Liver (tissue), 9 donors: ENCODE measurements around the gene ZNF607. TPM values are rescaled to one million over a fixed set of nuclear protein-coding genes. Genes with fewer than 3 reads are reported as not detected.
A peak's percentile ranks its signal among the peaks of the same experiment; 100 is the strongest.

Experiments used
- DNase-seq: peaks from one replicate; pipeline ENCODE4 v3.0.0-alpha.2; 2017; ENCODE audit warnings: low spot score
- H3K27ac ChIP-seq, 2 donors: one replicate each; pipeline ENCODE4 v1.7.0; 2013; ENCODE audit warnings: inconsistent platforms in 2 of 2, low read length in 2 of 2, control low read depth in 1 of 2, low read depth in 1 of 2, mild to moderate bottlenecking in 1 of 2
- H3K27me3 ChIP-seq, 4 donors: one replicate each; pipeline versions ENCODE4 v1.6.1 to v1.7.0; 2013; ENCODE audit warnings: low read length in 3 of 4, inconsistent platforms in 1 of 4, mild to moderate bottlenecking in 1 of 4, moderate library complexity in 1 of 4; ENCODE audit not compliant: control insufficient read depth in 4 of 4, insufficient read depth in 4 of 4
- H3K36me3 ChIP-seq, 4 donors: one replicate each; pipeline versions ENCODE4 v1.6.1 to v1.7.0; 2013; ENCODE audit warnings: low read length in 3 of 4, mild to moderate bottlenecking in 3 of 4, low read depth in 1 of 4, moderate library complexity in 1 of 4; ENCODE audit not compliant: control insufficient read depth in 4 of 4, insufficient read depth in 3 of 4
- H3K4me1 ChIP-seq, 4 donors: one replicate each; pipeline versions ENCODE4 v1.6.1 to v1.7.0; 2013; ENCODE audit warnings: low read length in 3 of 4, mild to moderate bottlenecking in 3 of 4, moderate library complexity in 1 of 4; ENCODE audit not compliant: control insufficient read depth in 4 of 4, insufficient read depth in 4 of 4
- H3K4me3 ChIP-seq, 3 donors: one replicate each; pipeline versions ENCODE4 v1.6.1 to v1.7.0; 2013; ENCODE audit warnings: low read length in 3 of 3, control low read depth in 1 of 3, low read depth in 1 of 3, mild to moderate bottlenecking in 1 of 3
- H3K9ac ChIP-seq, 2 donors: one replicate each; pipeline ENCODE4 v1.7.0; 2013; ENCODE audit warnings: low read length in 2 of 2, mild to moderate bottlenecking in 2 of 2, moderate library complexity in 2 of 2, control low read depth in 1 of 2, low read depth in 1 of 2
- H3K9me3 ChIP-seq, 4 donors: one replicate each; pipeline versions ENCODE4 v1.6.1 to v1.7.0; 2013; ENCODE audit warnings: low read length in 3 of 4; ENCODE audit not compliant: control insufficient read depth in 4 of 4
- CTCF ChIP-seq: fragments of 150-350 bp; IDR thresholded peaks from 2 replicates; pipeline ENCODE4 v1.5.1; 2017; ENCODE audit warnings: improper control_type of control experiment, low read depth, low read length; ENCODE audit not compliant: missing input control
- EGR1 ChIP-seq, 2 donors: IDR thresholded peaks; 2 replicates each; pipeline ENCODE4 v1.6.1; 2016 to 2018; ENCODE audit warnings: antibody characterized with exemption in 2 of 2, low read depth in 2 of 2
- FOXA1 ChIP-seq: IDR thresholded peaks from 2 replicates; pipeline ENCODE4 v1.6.1; 2016; ENCODE audit warnings: antibody characterized with exemption
- FOXA2 ChIP-seq: IDR thresholded peaks from 2 replicates; pipeline ENCODE4 v1.6.1; 2016; ENCODE audit warnings: antibody characterized with exemption
- GABPA ChIP-seq, 2 donors: IDR thresholded peaks in 1 of 2; conservative IDR thresholded peaks in 1 of 2; 2 replicates each; pipeline ENCODE4 v1.6.1; 2016; ENCODE audit warnings: antibody characterized with exemption in 2 of 2, mild to moderate bottlenecking in 1 of 2, moderate library complexity in 1 of 2
- HNF4A ChIP-seq, 2 donors: conservative IDR thresholded peaks; 2 replicates each; pipeline ENCODE4 v1.6.1; 2016; ENCODE audit warnings: antibody characterized with exemption in 2 of 2, mild to moderate bottlenecking in 2 of 2
- JUND ChIP-seq, 2 donors: IDR thresholded peaks; 2 replicates each; pipeline ENCODE4 v1.6.1; 2016; ENCODE audit warnings: antibody characterized with exemption in 2 of 2
- MAX ChIP-seq: IDR thresholded peaks from 2 replicates; pipeline ENCODE4 v1.6.1; 2016; ENCODE audit warnings: antibody characterized with exemption
- NR2F2 ChIP-seq: IDR thresholded peaks from 2 replicates; pipeline ENCODE4 v1.6.1; 2016; ENCODE audit warnings: antibody characterized with exemption
- RAD21 ChIP-seq, 2 donors: IDR thresholded peaks; 2 replicates each; pipeline ENCODE4 v1.6.1; 2016; ENCODE audit warnings: antibody characterized with exemption in 2 of 2, mild to moderate bottlenecking in 2 of 2
- REST ChIP-seq: IDR thresholded peaks from 2 replicates; pipeline ENCODE4 v1.6.1; 2016; ENCODE audit warnings: antibody characterized with exemption, mild to moderate bottlenecking
- RXRA ChIP-seq, 2 donors: IDR thresholded peaks; 2 replicates each; pipeline ENCODE4 v1.6.1; 2017 to 2018; ENCODE audit warnings: antibody characterized with exemption in 2 of 2, mild to moderate bottlenecking in 1 of 2
- SP1 ChIP-seq: IDR thresholded peaks from 2 replicates; pipeline ENCODE4 v1.6.1; 2018; ENCODE audit warnings: antibody characterized with exemption, mild to moderate bottlenecking
- TAF1 ChIP-seq: conservative IDR thresholded peaks from 2 replicates; pipeline ENCODE4 v1.6.1; 2016; ENCODE audit warnings: antibody characterized with exemption, mild to moderate bottlenecking
- WGBS: extraction: QIAGEN DNeasy Blood & Tissue Kit; methylation state at CpG from one replicate; pipeline ENCODE4 v1.1.7; 2013; 5-methylcytosine and 5-hydroxymethylcytosine counted together
- polyA plus RNA-seq, 2 donors: library from polyadenylated mRNA; stranded (reverse) in 1 of 2; unstranded in 1 of 2; fragments of 200-250 nt in 1 of 2; fragments of >200 nt in 1 of 2; fragmentation: Nextera tagmentation in 1 of 2; extraction: Ambion mirVana in 1 of 2; gene quantifications; one replicate each; pipeline versions ENCODE4 v1.2.1 to v1.2.3, GENCODE V29; 2013 to 2015
- total RNA-seq, 2 donors: library from RNA; depleted of rRNA; stranded (reverse); fragments of >200 nt; gene quantifications; one replicate each; pipeline ENCODE4 v1.2.3, GENCODE V29; 2014
- TF ChIP-seq, protein P1 (sequence below): IDR thresholded peaks from 2 replicates; pipeline ENCODE4 v1.6.1; 2016; ENCODE audit warnings: antibody characterized with exemption
- donor health status: healthy.
- donor health status: healthy.
- donor health status: healthy.
- donor health status: healthy.
- donor health status: healthy.

Gene ZNF607
- total and polyA plus RNA-seq, 4 donors: 0.22 to 2.6 (median 0.56) TPM

DNA sequence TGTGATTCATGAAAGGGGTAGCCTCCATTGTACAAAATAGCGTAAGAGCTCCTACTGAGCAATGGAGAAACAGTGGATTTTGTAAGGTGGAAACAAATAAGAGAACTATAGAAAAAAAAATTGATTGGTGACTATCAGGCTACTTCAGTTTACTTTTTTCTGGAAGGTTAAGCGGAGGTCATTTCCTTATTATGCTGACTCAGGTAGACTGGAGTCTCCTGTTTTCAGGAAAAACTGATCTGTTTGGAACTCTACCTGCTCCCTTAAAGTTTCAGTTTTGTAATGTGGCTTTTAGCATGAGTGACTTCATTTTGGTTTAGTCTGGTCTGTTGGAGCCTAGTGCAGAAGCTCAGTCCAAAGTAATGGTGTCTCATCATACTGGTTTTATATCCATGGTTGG is 3.4 kb downstream of the ZNF607 start:
- no peak for TF ChIP-seq JUND (IDR thresholded peaks at IDR 0.05)
- TF ChIP-seq RAD21 (IDR thresholded peaks at IDR 0.05): no peak
- TF ChIP-seq FOXA2: no peak
- TF ChIP-seq NR2F2: no peak
- no peak for TF ChIP-seq HNF4A (conservative IDR thresholded peaks at IDR 0.05)
- 94% methylated on average over 2 of the region's 2 CpGs for WGBS
- peaks cover 0 to 2% (median 0%) of the 10 kb centered on the region in 4 donors for H3K36me3 ChIP-seq
- peaks cover 11 to 23% (median 19%) of the 10 kb centered on the region in 4 donors for H3K9me3 ChIP-seq
- DNase-seq: no peak
- no peaks in the 10 kb centered on the region for H3K27me3 ChIP-seq
- no peak overlapping the region for H3K27ac ChIP-seq
- H3K4me1 ChIP-seq: no peaks in the 10 kb centered on the region
- H3K4me3 ChIP-seq: no peak overlapping the region
- H3K9ac ChIP-seq: no peak overlapping the region

GRCh38 chr19:37706052-37706605 is 13.4 kb downstream of the ZNF607 start:
- WGBS: 97% methylated on average over 7 of the region's 7 CpGs
- H3K9ac ChIP-seq: no peak overlapping the region
- H3K36me3 ChIP-seq: peaks cover 0 to 4% (median under 1%) of the 10 kb centered on the region in 4 donors
- H3K4me1 ChIP-seq: no peaks in the 10 kb centered on the region
- peak overlapping the region in 1 of 3 donors; percentile 20 for H3K4me3 ChIP-seq
- H3K27me3 ChIP-seq: no peaks in the 10 kb centered on the region
- TF ChIP-seq HNF4A (conservative IDR thresholded peaks at IDR 0.05) (no peak), RAD21 (IDR thresholded peaks at IDR 0.05) (no peak)
- H3K27ac ChIP-seq: no peak overlapping the region
- peaks cover 9 to 15% (median 10%) of the 10 kb centered on the region in 4 donors for H3K9me3 ChIP-seq
- DNase-seq: no peak

GRCh38 chr19:37699057-37699456 is 20.5 kb downstream of the ZNF607 start:
- Histone ChIP-seq H3K9ac (no peak overlapping the region), H3K27me3 (no peaks in the 10 kb centered on the region), H3K4me3 (peak overlapping the region in 2 of 3 donors; percentile 23 to 24), H3K36me3 (peaks cover 0 to 8% (median 7%) of the 10 kb centered on the region in 4 donors), H3K9me3 (peaks cover 12 to 57% (median 26%) of the 10 kb centered on the region in 4 donors), H3K27ac (no peak overlapping the region), H3K4me1 (no peaks in the 10 kb centered on the region)
- 94% methylated on average over 5 of the region's 5 CpGs for WGBS
- no peak for DNase-seq
- TF ChIP-seq FOXA1: no peak
- no peak for TF ChIP-seq CTCF
- TF ChIP-seq MAX: no peak
- TF ChIP-seq TAF1: no peak
- TF ChIP-seq RXRA (IDR thresholded peaks at IDR 0.05): no peak
- TF ChIP-seq SP1: no peak
- no peak for TF ChIP-seq EGR1 (IDR thresholded peaks at IDR 0.05; ENCODE audit: low read depth in 2 of 2)
- TF ChIP-seq, protein P1, sequence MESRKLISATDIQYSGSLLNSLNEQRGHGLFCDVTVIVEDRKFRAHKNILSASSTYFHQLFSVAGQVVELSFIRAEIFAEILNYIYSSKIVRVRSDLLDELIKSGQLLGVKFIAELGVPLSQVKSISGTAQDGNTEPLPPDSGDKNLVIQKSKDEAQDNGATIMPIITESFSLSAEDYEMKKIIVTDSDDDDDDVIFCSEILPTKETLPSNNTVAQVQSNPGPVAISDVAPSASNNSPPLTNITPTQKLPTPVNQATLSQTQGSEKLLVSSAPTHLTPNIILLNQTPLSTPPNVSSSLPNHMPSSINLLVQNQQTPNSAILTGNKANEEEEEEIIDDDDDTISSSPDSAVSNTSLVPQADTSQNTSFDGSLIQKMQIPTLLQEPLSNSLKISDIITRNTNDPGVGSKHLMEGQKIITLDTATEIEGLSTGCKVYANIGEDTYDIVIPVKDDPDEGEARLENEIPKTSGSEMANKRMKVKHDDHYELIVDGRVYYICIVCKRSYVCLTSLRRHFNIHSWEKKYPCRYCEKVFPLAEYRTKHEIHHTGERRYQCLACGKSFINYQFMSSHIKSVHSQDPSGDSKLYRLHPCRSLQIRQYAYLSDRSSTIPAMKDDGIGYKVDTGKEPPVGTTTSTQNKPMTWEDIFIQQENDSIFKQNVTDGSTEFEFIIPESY: no peak
- no peak for TF ChIP-seq GABPA (IDR thresholded peaks at IDR 0.05 in 1 of 2, conservative IDR thresholded peaks at IDR 0.05 in 1 of 2)
- TF ChIP-seq REST: no peak
- no peak for TF ChIP-seq FOXA2
- TF ChIP-seq HNF4A (conservative IDR thresholded peaks at IDR 0.05): no peak
